Stimulated activated CD4-positive, alpha-beta T cell treated with anti-CD3 and anti-CD28 coated beads, Interleukin-1b, Interleukin-23, amount 100 ng/mL, for 4 hours (primary cell): Measurements from ENCODE around the gene SUCNR1.
"Not testable (repeated sequence)": the region's sequence is repeated elsewhere in the genome, so short reads cannot be mapped to it uniquely, and the experiment has no call there.

ENCODE experiments used
- DNase-seq, 2 donors: peaks; one replicate each; pipeline ENCODE4 v3.0.0-alpha.2; 2020; ENCODE audit warnings: low read depth in 2 of 2

Gene SUCNR1

GRCh38 chr3:151900884-151901643, 27.6 kb downstream of the SUCNR1 start:
- no peak for DNase-seq

- no peak for DNase-seq
These were observed 28.3 kb downstream of the SUCNR1 start for GRCh38 chr3:151901644-151902285.

GRCh38 chr3:151903501-151903991, 30.1 kb downstream of the SUCNR1 start:
- no peak for DNase-seq

GRCh38 chr3:151905647-151906046, 32.2 kb downstream of the SUCNR1 start:
- DNase-seq, result no peak

- DNase-seq, result no peak
These were observed 33.3 kb downstream of the SUCNR1 start for GRCh38 chr3:151906751-151907150.

- DNase-seq, result no peak
These were observed 35.0 kb downstream of the SUCNR1 start for GRCh38 chr3:151908399-151908798.

- no peak for DNase-seq
These were observed 36.4 kb downstream of the SUCNR1 start for GRCh38 chr3:151909681-151910405.

GRCh38 chr3:151911462-151911861, 38.0 kb downstream of the SUCNR1 start:
- no peak for DNase-seq

GRCh38 chr3:151912028-151912427, 38.6 kb downstream of the SUCNR1 start:
- no peak for DNase-seq

- DNase-seq, result no peak
These were observed 43.3 kb downstream of the SUCNR1 start for GRCh38 chr3:151916781-151917180.

- no peak for DNase-seq
These were observed 45.0 kb downstream of the SUCNR1 start for GRCh38 chr3:151918253-151919029.

GRCh38 chr3:151919030-151919328, 45.5 kb downstream of the SUCNR1 start:
- DNase-seq, result no peak

- no peak for DNase-seq
These were observed 46.0 kb downstream of the SUCNR1 start for GRCh38 chr3:151919446-151919845.

GRCh38 chr3:151923901-151924300, 50.5 kb downstream of the SUCNR1 start:
- DNase-seq, result no peak

GRCh38 chr3:151924753-151925152, 51.3 kb downstream of the SUCNR1 start:
- no peak for DNase-seq

GRCh38 chr3:151925419-151925818, 52.0 kb downstream of the SUCNR1 start:
- no peak for DNase-seq

- no peak for DNase-seq
These were observed 52.4 kb downstream of the SUCNR1 start for GRCh38 chr3:151925876-151926275.

GRCh38 chr3:151926956-151927355, 53.5 kb downstream of the SUCNR1 start:
- DNase-seq, result no peak

- DNase-seq, result not testable (repeated sequence)
These were observed 54.6 kb downstream of the SUCNR1 start for GRCh38 chr3:151927915-151928525.

- DNase-seq, result no peak
These were observed 57.7 kb downstream of the SUCNR1 start for GRCh38 chr3:151931171-151931570.

GRCh38 chr3:151933234-151933853, 59.9 kb downstream of the SUCNR1 start:
- DNase-seq, result no peak
